Umbilical cord (tissue), 2 donors: ENCODE data around the gene RNASE8. TPM values are rescaled to one million over a fixed set of nuclear protein-coding genes. Genes with fewer than 3 reads are reported as not detected.

Experiments used
- DNase-seq: peaks from one replicate; pipeline ENCODE4 v3.0.0-alpha.2; 2015; ENCODE audit warnings: low spot score
- total RNA-seq: library from RNA; depleted of rRNA; stranded (reverse); fragments of >200 nt; gene quantifications from one replicate; pipeline ENCODE4 v1.2.3, GENCODE V29; 2014; ENCODE audit warnings: low replicate concordance; ENCODE audit not compliant: insufficient read depth

The RNASE8 gene
- total RNA-seq, 1 donor from 2014 or later = not detected

DNA sequence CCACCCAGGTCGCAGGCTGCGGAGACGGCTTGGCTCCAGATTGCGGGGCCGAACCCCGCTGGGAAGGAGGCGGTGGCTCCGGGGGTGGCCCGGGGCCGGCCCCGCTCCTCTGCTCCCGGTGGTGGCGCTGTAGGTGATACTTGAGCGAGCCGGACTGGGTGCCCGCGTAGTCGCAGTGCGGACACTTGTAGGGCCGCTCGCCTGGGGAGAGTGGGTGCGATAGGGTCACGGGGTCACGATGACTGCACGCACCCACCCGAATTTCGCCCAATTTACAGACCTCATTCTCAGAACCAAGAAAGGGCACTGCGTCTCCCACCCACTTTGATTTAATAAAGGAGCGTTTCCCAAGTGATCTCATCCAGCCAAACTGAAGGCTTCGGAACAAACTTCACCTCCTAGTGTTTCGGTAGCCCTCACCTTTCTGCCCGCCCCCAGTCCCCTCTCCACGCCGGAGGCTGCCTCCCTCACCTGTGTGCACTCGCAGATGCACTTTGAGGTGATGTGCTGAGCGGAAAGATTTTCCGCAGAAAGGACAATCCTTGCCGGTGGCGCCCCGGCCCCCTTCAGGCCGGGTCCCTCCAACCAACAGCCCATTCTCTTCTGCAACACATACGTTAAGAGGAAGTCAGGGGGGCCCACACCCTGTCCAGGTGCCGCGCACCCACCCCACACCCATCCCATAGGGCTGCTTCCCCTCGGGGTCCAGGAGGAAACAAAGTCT is 33.5 kb downstream of the RNASE8 start:
- DNase-seq = no peak

DNA sequence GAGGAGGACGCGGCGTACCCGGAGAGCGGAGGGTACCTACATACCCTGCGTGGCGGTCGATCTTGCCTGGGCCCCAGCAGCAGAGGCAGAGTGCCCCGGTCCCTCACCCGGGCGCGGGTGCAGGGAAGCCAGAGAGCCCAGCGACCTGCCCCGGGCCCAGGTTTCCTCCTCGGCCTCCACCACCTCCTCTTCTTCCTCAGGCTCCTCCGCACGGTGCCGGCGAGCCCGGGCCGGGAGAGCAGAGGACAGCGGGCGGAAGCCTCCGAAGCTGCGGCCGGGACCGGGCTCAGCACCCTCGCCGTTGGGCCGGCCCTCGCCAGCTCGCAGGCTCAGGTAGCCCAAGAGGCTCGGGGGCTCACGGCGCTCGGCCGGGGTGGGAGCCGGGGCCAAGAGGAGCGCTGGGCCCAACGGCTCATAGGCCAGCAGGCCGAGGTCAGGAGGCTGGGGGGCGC is 34.2 kb downstream of the RNASE8 start:
- DNase-seq = no peak

DNA sequence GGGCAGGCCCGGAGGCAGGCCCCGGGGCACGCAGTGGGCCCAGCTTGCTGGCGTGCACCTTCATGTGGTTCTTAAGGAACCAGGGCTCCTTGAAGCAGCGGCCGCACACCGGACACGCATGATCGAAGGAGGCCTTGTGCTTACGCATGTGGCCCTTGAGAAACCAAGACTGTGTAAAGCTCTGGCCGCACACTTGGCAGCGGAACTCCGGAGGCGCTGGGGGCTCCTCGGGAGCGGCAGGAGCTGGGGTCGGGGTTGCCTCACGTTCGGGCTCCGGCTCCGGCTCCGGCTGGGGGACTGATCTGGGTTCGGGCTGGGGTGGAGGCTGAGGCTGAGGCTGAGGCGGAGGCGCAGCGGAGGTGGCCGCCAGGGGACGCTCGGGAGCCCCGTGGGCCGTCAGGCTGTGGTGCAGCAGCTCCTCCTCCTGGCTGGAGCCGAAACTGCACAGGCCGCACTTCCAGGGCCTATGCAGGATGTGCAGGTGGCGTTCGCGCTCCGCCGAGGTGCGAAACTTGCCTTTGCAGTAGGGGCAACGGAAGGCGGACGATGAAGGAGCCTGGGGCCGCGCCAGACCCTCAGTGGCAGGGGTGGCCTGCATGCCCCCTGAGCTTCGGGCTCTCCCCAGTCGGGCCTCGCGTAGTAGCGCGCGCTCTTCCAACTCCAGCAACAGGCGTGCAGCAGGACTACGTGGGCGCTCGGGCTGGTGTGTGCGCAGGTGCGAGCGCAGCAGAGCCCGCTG is 34.8 kb downstream of the RNASE8 start:
- peak; percentile 65 for DNase-seq

DNA sequence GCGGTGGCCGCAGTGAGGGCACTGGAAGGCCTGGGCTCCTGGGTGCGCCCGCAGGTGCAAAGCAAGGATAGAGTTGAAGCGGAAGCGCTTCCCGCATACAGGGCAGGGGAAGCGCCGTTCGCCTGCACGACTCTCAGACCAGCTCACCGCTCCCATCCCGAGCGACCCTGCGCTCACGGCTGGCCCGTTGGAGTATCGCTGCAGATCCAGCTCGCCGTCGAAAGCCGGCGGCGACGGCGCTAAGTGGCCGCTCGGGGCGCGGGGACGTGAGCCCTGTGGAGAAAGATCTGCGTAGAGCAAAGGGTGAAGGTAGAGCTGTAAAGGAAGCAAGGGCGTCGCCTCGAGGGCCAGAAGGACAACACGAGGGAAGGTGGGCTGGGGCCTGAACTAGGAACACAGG is 35.4 kb downstream of the RNASE8 start:
- no peak for DNase-seq

DNA sequence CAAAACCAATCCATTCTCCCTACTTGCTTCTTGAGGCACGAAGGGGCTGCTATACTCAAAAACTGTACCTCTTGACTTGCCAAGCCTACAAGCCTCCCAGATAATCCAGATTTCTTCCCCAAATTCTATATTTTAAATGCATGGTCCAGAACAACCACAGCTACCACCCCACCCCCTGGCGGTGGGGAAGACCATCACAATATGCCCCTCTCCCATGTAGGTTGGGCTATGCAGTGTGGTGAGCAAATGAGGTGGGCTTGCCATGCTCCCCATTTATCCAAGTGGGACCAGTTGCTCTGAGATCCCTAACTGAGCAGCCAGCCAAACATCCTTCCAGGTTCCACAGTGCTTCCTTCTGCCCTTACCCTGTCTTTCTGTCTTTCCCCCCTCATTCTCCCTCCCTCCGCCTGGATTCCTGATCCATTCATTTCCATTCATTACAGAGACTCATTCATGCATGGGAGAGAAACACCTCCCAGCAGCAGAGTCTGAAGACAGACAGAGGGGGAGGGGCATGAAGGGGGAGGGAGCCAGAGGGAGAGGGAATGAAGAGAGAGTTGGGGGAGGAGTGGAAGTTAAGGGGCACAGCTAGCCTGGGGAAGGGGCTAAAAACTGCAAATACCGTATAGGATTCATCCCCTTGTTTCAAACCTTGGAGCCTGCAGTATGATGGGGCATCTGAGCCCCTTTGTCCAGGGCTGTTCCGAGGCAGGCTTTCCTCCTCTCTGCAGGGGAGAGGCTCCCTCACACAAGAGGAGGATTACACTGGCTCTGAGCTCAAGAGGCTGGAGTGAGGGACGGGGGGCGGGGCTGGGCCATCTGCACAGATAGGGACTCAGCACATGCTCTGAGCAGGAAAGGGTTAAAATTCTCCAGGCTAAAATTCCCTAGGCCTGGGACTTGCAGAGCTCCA is 36.4 kb downstream of the RNASE8 start:
- peak; percentile 94 for DNase-seq

DNA sequence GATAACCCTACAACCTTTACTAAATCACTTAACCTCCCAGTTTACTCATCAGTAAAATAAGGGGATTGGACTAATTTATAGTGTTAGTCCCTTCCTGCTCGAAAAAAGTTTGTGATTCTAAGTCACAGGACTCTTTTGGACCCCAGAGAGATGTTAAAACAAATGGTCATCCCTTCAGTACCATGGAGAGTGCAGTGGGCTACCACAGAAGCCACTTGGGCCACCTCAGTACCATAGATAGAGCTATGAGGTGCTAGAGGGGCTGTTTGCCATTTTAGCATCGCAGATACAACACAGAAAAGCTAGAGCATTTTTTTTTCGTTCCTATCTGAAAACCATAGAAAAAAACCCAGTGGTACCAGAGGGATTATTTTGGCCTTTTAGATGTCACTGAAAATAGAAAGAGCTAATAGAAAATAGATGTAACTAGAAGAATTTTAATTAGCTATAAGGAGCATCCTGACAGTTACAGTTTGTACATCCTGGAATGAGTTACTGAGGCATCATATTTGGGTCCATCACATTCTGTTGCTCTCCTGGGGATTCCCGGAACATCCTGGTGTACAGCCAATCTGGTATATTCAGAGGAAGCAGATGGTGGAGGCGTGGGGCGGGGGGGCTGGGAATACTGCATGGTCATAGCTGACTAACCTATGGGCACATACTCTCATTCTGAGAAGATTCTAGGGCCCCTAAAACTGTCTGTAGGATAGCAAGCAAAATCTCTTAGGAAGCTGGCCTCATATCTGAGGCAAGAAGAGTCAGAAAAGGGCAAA is 38.0 kb downstream of the RNASE8 start:
- DNase-seq = no peak

DNA sequence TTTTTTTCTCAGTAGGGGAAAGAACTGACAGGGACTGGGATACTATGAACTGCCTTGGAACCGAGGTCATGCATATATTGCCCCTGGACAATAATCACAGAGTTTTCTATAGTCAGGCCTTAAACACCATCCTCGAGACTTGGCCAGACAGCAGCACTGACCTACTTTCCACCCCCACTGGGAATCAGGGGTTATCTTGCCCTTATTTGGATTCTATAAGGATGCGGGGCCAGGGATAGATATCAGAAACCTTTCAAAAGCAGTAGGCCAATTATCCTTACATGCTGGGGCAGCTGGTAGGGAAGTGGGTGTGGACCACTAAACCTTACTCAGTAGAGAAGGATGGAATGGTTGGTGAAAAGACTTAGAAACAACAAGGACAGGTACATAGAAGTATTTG is 38.8 kb downstream of the RNASE8 start:
- DNase-seq = no peak

DNA sequence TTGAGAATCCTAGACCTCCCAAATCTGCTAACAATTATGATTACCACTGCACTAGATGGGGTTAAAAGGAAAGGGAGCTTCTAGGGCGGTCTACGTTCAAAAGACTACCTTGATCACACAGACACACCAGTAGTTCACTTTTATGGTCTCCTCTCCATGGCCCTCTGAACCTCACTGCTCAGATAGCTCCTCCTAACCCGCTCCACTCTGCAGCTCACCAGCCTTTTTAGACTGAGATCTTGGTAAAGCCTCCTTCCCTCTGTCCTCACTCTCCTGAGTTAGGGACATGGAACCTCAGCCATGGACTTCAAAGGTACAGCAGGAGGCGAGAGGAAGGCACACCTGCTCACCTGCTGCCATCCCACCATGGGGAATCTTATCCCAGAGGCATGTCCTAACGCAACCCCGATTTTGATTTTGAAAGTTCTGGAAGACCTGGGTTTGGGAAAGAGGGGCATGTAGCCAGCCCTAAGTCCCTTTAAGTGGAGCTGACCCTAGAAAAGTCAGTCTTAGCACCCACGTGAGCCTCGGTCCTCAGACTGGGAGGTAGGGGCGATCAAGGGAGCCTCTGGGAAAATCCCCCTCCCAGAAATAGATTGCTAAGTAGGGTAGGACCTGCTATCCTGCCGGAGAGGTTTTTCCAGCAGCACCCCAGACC is 39.5 kb downstream of the RNASE8 start:
- DNase-seq = no peak

DNA sequence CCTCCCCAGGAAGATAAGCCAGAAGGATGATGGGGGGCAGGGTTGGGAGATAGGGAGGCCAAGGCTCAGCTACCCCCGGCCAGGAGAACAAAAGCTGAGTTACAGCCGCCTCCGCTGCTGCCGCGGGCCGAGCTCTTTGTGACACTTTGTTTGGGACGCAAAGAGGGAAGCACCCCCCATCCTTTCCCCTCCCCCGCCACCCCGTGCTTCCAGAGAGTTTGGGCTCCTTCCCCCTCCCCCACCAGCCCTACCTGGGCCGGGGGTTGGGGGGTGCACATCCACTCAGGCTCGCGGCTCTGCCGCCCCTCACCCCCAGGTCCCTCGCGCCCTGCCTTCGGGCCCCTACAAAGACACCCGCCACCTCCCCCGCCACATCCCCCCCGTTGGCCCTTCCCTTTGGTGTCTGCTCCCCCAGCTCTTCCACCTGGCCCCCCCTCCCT is 40.0 kb downstream of the RNASE8 start:
- DNase-seq = no peak

DNA sequence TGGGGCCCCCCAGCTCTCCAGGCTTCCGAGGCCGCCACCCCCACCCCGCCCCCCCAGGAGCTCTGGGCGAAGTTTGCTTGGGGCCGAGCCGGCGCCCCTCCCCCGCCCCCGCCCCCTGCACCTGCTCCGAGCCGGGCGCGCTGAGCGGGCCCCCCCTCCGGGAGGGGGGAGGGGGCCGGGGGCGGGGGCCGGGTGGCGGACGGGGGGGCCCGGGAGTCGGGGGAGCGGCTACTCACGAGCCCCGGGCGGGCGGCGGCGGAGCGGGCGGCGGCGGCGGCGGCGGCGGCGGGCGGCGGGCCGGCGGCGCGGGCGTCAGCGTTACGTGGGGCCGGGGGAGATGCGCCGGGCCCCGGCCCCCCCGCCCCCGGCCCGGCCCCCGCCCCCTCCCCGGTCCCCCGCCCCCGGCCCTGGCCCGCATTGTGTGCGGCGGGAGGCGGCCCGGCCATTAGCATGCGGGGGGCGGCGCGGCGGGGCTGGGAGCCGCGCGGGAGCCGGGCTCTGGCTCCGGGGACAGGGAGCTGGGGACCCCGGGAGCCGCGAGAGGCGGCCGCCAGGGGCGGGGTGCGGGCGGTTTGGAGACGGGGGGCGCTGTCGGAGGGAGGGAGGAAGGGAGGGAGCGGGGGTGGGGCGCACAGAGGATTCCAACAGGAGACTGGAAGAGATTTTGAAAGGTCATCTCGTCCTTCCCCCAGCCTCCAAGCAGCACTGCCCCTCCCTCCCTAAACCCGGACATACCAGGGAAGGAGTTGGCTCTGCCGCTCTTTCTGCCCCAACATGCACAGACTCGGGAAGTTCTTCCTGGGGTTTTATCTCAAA is 40.7 kb downstream of the RNASE8 start, which contains the start of gene ZNF219:
Gene ZNF219 (minus strand): TSS at position 580 of the 816 bp plus-strand sequence. CDS start 5,064 bp downstream, outside the sequence.
- peak; percentile 90 for DNase-seq

DNA sequence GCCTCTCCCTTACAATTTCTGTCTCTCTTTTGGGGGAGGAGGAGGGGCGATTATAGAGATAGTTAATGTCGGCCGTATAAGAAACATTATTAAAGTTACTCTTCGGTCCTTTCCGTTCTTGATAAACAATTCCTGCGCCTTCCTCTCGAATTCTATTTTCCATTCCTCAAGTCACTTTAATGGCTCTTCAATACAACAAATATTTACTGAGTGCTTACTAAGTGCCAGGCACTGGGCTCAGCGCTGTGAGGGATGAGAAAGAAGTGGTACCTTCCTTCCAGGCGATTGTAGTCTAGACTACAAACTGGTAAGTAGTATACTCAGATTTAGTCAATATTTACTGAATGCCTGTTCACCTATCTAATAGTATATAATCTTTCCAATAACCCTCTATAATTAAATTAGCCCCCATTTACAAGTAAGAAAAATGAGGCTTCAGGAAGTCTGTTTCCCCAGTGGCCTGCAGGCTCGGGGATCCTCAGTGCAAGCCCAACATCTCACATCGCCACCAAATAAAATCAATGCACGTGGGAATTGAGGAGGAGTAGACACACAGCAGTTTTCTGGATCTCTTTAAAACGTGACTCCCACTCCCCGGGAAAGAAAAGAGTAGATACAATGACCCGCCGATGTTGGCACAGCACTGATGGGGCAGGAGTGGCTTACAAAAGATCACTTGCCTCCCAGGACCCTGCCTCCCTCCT is 41.4 kb downstream of the RNASE8 start:
- DNase-seq = no peak

DNA sequence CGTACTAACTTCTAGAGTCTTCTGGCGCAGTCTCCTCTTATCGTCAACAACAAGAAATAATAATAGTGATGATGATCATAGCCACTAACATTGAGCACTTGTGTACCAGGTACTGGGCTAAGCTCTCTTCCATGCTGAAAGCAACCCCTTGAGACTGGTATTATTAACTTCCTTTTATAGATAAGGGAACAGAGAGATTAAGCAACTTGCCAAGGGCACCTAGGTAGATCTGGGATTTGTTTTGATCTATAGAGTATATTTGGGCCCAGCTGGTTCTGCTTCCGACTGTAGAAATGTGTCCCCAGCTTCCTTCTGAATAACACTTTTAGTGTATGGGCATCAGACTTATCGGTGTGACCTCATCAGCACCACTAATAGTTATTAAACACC is 42.0 kb downstream of the RNASE8 start:
- DNase-seq = no peak

DNA sequence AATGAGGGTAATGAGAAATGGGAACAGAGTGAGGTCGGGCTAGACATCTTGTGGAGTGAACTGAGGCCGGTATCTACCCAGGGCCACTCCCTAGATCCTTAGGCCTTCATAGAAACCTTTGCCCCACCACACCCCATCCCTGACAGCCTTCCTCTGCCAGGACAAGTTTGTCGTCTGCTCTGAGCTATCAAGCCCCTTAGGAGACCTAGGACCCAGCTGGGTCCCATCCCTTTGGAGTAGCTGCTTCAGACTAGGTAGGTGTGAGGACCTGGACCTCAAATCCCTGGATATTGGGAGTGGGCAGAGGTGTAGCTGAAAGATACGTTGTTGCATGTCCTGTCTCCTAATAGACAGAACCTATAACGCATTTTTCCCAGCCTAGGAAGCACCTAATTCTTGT is 43.3 kb downstream of the RNASE8 start, which contains the start of gene TMEM253:
Gene TMEM253 (plus strand): TSS at position 136 of the 400 bp plus-strand sequence. CDS start 278 bp downstream, outside the sequence.
- no peak for DNase-seq

DNA sequence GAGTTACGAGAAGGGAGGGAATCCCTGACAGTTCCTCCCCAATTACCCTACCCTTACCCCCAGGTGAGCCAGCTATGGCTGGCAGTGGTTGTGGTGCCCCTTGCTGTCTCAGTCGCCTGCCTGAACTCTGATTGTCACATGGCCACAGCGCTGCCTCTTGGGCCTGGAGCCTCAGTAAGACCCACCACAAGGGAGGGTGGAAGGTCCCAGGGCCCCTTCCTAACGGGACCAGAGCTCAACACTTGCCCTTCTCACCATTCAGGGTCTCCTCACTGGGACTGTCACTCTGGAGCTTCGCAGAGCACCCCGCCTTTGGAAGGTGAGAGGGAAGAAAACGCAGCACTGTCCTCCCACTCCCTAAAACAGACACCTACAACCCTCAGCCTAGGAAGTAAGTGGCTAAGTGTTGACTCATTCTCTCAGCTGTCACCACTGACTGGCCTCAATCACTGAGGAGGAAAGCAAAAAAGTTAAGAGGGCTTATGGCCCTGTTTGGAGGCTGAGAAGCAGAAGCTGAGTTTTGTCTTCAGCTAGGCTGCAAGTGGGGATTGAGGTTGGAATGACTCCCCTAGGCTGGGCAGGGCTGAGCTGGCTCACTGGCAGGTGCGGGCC is 44.3 kb downstream of the RNASE8 start:
- DNase-seq = no peak

DNA sequence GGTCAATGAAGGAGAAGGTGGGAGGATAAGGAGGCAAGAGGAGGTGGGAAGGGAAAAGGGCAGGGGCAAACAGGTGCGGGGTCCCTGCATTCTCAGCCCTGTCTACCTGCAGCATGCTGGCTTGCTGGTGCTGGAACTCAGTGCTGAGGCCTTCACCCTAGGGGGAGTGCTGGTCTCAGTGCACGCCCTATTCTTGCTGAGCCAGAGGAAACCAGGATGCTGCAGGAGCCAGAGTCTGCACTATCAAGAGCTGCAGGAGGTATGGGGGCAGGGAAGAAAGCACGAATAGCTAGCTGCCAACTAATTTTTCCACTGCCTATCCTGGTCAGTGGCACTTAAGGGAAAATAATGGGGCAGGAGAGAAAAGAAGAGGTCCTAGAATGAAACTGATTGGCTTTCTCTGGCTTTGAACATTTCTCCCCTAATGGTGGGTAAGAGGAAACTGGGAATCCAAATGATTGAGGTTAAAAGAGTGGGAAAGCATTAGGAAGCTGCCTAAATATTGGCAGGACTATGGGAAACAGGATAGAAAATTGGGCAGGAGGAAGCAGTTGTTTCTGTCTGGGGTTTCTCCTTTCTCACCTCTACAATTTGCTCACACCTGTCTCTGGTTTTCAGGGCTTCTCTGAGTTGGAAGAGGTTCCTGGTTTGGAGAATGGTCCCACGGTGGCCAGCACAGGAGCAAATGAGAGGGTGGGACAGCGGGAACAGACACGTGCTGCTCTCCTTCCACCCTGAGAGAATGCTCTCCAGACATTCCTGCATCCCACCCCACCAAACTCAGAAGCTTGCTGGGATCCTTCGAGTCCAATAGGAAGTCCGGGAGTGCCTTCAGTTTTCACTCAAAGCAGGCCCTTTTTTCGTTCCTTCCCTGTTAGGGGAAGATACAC is 45.1 kb downstream of the RNASE8 start:
- no peak for DNase-seq

DNA sequence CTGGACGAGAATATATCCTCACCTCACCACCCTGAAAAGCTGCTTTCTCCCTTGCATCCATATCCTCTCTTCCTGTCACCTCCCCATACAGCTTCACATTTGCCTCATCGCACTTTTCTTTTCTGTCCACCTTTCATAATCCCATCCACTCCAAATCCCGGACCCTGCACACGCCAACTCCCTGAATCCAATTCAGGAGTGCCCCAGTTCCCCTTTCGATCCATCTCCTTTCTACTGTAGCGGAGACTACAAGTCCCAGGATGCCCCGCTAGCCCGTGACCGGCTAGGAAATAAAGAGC is 45.7 kb downstream of the RNASE8 start:
- no peak for DNase-seq

DNA sequence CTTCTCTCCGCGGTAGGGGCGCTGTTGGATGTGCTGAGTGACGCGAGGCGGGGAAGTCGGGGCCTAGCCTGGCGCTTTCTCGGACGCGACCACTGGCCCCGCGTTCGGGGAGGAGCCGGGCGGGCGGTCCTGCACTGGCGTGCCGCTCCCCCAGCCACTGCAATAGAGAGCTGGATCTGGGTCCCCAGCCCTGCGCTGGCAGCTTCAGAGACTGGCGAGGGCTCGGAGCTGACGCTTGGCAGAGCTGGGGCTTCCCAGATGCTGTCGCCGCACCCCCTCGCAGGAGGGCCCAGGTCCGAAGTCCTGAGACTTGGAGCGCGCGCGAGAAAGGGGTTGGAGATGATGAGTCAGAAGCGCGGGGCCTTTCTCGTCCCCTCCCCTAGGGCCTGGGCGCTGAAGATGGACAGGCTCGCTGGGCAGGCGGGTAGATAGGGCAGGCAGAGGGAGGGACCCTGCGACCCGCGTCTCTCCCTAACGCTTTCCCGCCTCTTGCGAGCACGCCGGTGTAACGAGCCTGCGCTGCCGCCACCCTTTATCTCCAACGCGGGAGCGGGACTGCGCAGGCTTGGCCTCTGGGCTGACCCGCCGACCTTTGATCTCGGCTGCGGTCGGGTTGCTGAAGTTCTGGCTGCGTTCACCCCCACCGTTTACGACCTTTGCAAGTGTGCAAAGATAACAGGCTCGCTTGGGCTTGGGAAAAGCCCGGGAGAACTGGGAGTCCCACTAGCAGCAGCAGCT is 46.3 kb downstream of the RNASE8 start:
- peak; percentile 99 for DNase-seq
